NCI-H524 (cell line): ENCODE data around the gene DCAKD.

ENCODE experiments used
- DNase-seq, 2 experiments: peaks; one replicate each; lab custom pipeline; 2025; lab: John Stamatoyannopoulos, UW

The DCAKD gene

GRCh38 chr17:45001310-45001709 lies 50.1 kb downstream of the DCAKD start:
- no peak for DNase-seq

GRCh38 chr17:44999433-44999832 lies 52.0 kb downstream of the DCAKD start:
- no peak for DNase-seq

DNA sequence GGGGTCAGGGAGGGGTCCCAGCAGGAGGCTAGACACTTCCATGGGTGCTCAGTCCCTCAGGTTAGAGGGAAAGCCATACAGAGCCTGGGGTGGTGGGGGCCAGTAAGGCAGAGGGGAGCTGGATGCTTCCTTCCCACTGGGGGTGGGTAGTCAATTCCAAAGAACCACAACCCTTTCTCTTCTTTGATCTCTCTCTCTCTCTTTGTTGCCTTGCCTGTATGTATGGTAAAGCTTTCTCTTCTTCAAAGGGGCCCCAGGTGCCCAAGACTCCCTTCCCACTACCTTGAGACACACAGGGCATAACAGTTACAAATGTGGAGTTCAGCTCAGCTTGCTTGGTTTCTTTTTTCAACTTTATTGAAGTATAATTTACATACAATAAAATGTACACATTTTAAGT lies 52.8 kb downstream of the DCAKD start:
- no peak for DNase-seq

- DNase-seq = peak; percentile 56 to 89
These were observed 53.5 kb downstream of the DCAKD start for GRCh38 chr17:44997733-44998520.

DNA sequence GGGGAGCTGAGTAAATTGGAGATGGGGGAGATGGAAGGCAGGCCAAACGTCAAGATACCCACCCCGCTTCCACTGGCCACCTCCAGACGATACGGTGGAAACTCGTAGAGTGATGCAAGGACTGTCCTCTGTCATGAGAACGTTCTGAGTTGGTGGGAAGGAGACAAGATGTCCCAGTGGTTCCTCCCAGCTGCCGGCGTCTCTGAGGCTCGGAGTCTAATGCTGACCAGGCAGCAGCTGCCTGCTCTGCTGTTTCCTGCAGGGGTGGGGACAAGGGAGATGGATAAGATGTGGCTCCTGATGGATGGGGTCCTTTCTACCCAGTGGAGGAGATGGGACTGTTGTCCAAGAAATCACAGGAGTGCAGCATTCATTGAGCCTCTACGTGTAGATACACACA lies 55.1 kb downstream of the DCAKD start:
- no peak for DNase-seq

- peak in 1 of 2 experiments; percentile 27 for DNase-seq
These were observed 55.9 kb downstream of the DCAKD start for GRCh38 chr17:44995436-44996001.

GRCh38 chr17:44992242-44992939 lies 59.0 kb downstream of the DCAKD start:
- DNase-seq = no peak

DNA sequence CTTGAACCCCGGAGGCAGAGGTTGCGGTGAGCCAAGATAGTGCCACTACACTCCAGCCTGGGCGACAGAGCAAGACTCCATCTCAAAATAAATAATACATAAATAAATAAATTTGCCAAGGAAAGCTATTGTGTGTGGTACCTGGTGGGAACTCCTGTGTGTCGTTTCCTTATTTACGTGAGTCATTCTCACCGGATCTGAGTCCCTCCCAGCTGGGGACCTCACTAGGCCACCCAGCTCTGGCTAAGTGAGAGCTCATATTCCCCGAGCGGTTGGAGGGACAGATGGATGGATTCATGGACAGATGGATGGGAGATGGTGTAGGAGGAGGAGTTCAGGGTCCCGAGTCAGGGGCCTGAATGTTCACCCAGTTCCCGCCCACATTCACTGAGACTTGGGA lies 60.4 kb downstream of the DCAKD start:
- peak; percentile 73 to 82 for DNase-seq

DNA sequence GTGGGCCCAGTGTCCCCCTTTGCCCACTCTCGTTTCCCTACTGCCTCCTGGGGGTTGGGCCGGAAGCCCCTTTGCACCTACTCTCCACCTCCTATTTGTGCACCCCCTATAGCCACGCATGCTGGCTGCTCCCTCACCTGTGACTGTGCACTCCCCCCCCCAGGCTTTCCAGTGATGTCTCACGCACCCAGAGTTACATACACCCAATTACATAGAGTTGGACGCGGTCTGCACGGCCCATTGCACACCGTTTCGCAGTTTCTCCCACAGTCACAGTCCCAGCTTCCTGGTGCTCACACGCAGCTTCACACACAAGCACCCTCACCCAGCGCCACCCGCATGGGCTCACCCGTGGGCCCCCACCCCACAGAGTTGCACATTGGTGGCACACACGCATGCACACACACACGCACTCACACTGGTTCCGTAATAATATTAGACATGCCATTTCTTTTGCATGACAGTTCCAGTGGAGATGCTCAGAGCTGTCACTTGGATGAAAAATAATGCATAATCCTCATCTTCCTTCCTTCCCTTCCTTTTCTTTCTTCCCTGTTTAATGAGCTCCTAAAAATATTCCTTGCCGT lies 61.8 kb downstream of the DCAKD start:
- no peak for DNase-seq

- no peak for DNase-seq
These were observed 63.1 kb downstream of the DCAKD start for GRCh38 chr17:44988044-44988942.

- DNase-seq = no peak
These were observed 67.9 kb downstream of the DCAKD start for GRCh38 chr17:44983563-44983962.

DNA sequence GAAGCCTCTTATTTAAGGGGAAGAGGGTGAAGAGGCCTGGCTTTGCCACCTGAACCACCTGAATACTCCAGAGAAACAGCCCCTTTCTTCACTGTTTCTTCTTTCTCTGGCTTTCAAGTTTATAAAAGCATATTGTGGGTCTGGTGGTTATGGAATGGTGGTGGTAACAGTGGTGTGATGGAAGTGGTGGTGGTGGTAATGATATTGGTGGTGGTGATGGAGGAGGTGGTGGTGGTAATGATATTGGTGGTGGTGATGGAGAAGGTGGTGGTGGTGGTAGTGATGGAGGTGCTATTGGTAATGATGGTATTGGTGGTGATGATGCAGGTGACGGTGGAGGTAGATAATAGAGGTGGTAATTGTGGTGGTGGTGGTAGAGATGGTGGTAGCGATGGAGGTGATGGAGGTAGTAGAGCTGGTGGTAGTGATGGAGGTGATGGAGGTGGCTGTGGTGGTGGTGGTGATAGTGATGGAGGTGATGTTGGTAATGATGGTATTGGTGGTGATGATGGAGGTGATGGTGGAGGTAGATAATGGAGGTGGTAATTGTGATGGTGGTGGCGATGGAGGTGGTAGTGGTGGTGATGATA lies 69.2 kb downstream of the DCAKD start:
- no peak for DNase-seq

DNA sequence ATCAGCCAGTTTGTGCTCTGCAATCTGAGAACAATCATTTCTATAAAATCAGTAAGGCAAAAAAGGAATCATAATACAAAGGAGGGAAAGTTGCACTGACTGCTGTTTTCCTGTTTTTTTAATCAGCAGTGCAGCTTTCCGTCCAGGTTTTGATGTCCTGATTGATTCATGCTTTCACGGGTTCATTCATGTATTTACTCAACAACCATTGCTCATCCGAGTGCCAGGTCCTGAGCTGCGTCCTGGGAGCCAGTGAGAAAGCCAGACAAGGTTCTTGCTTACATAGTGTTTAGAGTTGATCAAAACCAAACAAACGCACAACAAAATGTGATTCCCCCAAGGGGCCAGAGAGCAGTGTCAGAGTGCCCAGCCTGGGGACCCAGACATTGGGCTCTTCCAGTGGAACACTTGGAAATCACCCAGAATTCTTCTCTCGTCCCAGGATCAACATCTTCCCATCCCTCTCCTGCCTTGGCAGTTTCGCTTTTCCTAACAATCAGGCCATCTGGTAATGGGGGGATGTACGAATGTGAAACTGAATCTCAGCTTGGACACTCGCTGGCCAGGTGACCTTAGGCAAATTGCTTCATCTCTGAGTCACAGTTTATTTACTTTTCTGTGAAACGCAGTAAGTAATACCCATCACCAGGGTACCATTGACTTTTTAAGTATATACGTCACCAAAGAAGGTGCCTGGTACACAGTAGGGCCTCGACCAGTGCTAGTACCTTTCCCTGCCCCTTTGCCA lies 70.0 kb downstream of the DCAKD start:
- no peak for DNase-seq

DNA sequence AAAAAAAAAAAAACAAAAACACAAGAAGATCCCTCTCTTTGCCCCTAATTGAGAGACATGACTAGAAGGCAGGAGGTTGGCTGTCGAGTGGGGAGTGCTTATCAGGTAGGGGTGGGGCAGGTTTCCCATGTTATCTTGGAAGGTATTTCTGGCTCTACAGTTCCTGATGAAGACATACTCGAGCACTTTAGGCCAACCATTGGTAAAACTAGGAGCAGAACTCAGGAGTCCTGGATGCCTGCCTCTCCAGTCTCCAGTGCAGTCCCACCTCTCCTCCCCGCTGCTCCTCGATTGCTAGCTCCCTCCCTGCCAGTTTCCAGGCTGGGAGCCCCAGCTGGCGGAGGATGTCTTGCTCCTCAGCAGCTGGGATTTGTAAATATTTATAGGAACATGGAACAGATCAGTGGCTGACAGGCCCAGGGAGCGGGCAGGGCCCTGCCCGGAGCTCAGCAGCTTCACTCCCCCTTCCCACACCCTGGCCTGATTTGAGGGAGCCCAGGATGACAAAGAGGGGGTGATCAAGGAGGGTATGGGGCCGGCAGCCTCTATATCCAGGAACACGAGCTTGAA lies 71.9 kb downstream of the DCAKD start:
- DNase-seq = peak; percentile 22 to 62

- DNase-seq = no peak
These were observed 72.6 kb downstream of the DCAKD start for GRCh38 chr17:44978807-44979206.

DNA sequence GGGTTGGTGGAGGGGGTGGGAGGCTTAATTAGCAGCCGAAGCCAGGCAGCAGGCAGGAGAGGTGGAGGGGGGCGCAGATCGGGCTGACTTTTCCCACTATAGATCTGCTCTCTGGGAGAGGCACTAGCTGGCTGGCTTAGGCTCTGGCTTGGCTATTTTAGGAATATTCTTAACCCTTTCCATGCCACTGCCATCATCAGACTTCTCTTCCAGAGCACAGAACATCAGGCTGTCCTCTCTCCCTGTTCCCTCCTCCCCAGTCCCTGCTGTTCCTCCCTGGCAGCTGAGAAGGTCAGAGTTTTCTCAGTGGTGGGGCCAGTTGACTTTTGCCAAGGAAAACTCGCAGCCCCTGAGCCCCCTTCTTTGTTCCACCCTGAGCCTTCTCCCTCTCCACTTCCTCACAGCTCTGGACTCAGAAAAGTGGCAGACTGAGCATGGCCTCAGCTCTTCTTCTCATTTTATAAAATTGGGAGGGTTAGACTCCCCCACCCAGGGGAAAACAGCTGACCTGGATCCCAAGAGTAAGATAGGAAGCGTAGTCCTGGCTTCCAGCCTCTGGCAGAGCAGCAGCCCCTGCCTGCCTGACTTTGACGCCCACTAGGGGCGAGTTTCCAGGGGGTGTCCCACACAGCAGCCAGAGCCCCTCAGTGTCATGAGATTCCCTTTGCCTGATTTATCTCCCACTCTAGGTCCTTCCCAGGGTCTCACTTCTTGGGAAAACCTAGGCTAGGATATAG lies 73.5 kb downstream of the DCAKD start:
- no peak for DNase-seq

DNA sequence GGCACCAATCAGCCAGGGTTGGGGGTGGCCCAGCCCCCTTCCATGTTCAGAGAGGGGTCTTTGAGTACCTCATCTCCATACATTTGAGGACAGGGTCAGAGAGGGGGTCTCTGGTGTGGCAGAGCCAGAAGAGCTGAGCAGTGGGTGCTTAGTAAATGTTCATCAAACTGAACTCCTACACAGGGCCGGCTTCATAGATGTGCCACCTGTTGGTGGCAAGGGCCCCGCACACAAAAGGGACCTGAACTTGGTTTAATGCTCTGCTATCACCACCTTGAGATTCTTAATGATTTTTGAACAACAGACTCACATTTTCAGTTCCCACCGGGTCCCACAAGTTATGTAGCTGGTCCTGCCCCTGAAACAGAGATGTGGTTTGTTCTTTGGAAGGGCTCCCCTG lies 74.4 kb downstream of the DCAKD start:
- peak in 1 of 2 experiments; percentile 9 for DNase-seq

GRCh38 chr17:44976206-44976605 lies 75.2 kb downstream of the DCAKD start:
- peak; percentile 38 to 74 for DNase-seq
